OCI-LY7 (cell line): ENCODE data around the gene RETREG1. TPM values are rescaled to one million over a fixed set of nuclear protein-coding genes. Genes with fewer than 3 reads are reported as not detected.

Experiments
- BruUV-seq: library from RNA; stranded (reverse); fragments of 400-500 nt; replicated peaks from 2 replicates; lab custom pipeline; 2021; lab: Mats Ljungman, UMichigan
- CTCF ChIA-PET: fragments of 300-600 bp; sonication (Branson Sonifier 250); formaldehyde crosslinking; loops from one replicate; lab custom pipeline; 2022; ENCODE audit warnings: antibody characterized with exemption; ENCODE audit not compliant: unreplicated experiment; lab: Charles Lee
- POLR2A ChIA-PET: fragments of 300-600 bp; sonication (Branson Sonifier 250); formaldehyde crosslinking; loops from one replicate; lab custom pipeline; 2022; ENCODE audit warnings: antibody characterized with exemption; lab: Charles Lee
- DNase-seq: peaks from one replicate; pipeline ENCODE4 v3.0.0-alpha.2; 2015; ENCODE audit warnings: low spot score
- H2AFZ ChIP-seq: fragments of 200-600 bp; sonication (generic), shearing (Covaris generic); 2 replicates; pipeline ENCODE4 v1.6.1; 2014; ENCODE audit warnings: mild to moderate bottlenecking, antibody characterized with exemption, low read length, moderate library complexity
- H3K27ac ChIP-seq: fragments of 200-600 bp; sonication (generic); 2 replicates; pipeline ENCODE4 v1.5.1; 2014; ENCODE audit warnings: mixed run types, low read depth, mild to moderate bottlenecking, moderate library complexity, low read length, inconsistent platforms; ENCODE audit not compliant: poor library complexity, severe bottlenecking
- H3K36me3 ChIP-seq: fragments of 200-600 bp; sonication (generic); 2 replicates; pipeline ENCODE4 v1.6.1; 2014; ENCODE audit warnings: mild to moderate bottlenecking, antibody characterized with exemption, low read length, moderate library complexity, mixed read lengths; ENCODE audit not compliant: insufficient read depth
- H3K4me1 ChIP-seq: fragments of 200-600 bp; sonication (generic); 2 replicates; pipeline ENCODE4 v1.5.1; 2014; ENCODE audit warnings: mild to moderate bottlenecking, low read length; ENCODE audit not compliant: insufficient read depth, poor library complexity, severe bottlenecking
- H3K4me2 ChIP-seq: fragments of 200-600 bp; sonication (generic); 2 replicates; pipeline ENCODE4 v1.6.1; 2014; ENCODE audit warnings: mild to moderate bottlenecking, low read length
- H3K4me3 ChIP-seq: fragments of 200-600 bp; sonication (generic); 2 replicates; pipeline ENCODE4 v1.5.1; 2014; ENCODE audit warnings: mild to moderate bottlenecking, low read depth, low read length; ENCODE audit not compliant: poor library complexity, severe bottlenecking
- H3K79me2 ChIP-seq: fragments of 200-600 bp; sonication (generic); 2 replicates; pipeline ENCODE4 v1.6.1; 2016; ENCODE audit warnings: low read depth, mild to moderate bottlenecking, low read length, moderate library complexity, mixed read lengths; ENCODE audit not compliant: insufficient read depth
- H3K9me2 ChIP-seq: fragments of 200-600 bp; sonication (generic); 2 replicates; pipeline ENCODE4 v1.6.1; 2016; ENCODE audit warnings: mild to moderate bottlenecking, low read length, mixed read lengths; ENCODE audit not compliant: insufficient read depth
- H3K9me3 ChIP-seq: fragments of 200-600 bp; sonication (generic); 2 replicates; pipeline ENCODE4 v1.6.1; 2014; ENCODE audit warnings: mild to moderate bottlenecking, mixed run types, low read length, mixed read lengths
- H4K20me1 ChIP-seq: fragments of 200-600 bp; sonication (generic); 2 replicates; pipeline ENCODE4 v1.6.1; 2014; ENCODE audit warnings: mild to moderate bottlenecking, antibody characterized with exemption, low read length, moderate library complexity, mixed read lengths; ENCODE audit not compliant: insufficient read depth
- EZH2phosphoT487 ChIP-seq: fragments of 200-600 bp; sonication (generic); IDR thresholded peaks from 2 replicates; pipeline ENCODE4 v1.6.1; 2018; ENCODE audit warnings: low read depth, borderline replicate concordance, mild to moderate bottlenecking, mixed run types, antibody characterized with exemption, low read length, moderate library complexity, mixed read lengths
- intact Hi-C: fragments of 100-400 bp; cut with micrococcal nuclease; formaldehyde crosslinking; loops from one replicate; pipeline ENCODE4 v1.10.0; 2022; ENCODE audit not compliant: unreplicated experiment
- total RNA-seq, 2 experiments: library from RNA; depleted of rRNA in 1 of 2; stranded (reverse); fragments of >200 nt in 1 of 2; shearing (Covaris generic) in 1 of 2; gene quantifications; 2 replicates each; pipeline ENCODE4 v1.2.3, GENCODE V29; 2014 to 2022
- TF ChIP-seq, protein P1 (sequence below): fragments of 200-600 bp; sonication (generic); conservative IDR thresholded peaks from 2 replicates; pipeline ENCODE4 v1.5.1; 2014; ENCODE audit warnings: mild to moderate bottlenecking, antibody characterized with exemption, low read length, moderate library complexity, mixed read lengths

RETREG1 gene
- total RNA-seq, 2 experiments from 2014 or later, result 2.4 to 2.6 TPM

DNA sequence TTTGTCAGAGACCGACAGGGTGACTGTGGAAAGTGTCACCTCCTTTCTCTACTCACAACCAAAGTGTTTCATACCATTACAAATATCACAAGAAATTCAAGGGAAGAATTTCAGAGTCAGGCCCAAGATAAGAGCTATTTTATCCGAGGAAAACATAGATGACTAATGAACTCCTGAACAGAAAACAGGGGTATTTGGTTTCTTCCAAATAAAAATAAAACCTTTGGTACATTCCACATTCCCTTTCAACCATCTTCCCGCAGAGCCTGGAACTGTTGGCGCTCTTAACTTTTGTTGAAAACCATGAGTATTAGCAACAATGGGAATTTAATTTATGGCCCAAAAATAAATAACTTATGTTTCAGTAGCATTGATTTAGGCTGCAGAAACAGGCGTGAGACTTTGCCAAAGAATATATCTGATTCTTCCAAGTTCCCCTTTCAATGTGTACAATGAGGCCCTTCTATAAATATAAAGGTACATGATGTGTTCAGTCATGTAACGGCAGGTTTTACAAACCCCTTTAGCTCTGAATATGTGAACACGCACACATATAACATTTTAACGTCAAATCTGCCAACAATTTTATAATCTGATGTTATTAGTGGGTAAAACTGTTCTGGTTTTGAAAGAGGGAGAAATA is 69.5 kb downstream of the RETREG1 start:
- no TSS peak for BruUV-seq
- CTCF ChIA-PET, result no interaction called here
- POLR2A ChIA-PET, result interaction anchor here (0.5 to 0.9 kb wide), 3 partner anchors 13 to 116 kb away, joined by 3 to 4 read pairs (median 3); no protein-coding TSS in a partner anchor

DNA sequence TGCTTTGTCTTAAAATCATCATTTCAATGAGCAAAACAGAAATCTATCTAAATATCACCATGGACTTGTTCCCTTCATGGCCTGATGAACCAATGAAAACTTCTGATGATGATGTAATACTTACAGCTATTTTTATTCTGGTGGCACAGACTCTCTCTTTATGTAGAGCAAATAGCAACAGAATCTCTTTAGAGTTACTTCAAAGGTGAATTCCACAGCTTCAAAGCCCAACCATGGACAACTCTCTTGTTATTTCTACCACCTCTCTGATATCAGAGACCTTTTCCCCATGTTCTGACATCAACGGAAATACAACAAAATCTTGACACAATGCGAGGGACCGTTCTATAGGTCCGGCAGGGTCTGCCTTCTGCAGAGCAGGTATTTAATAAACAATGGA is 70.1 kb downstream of the RETREG1 start:
- intact Hi-C loops, result no loop called here
- Histone ChIP-seq H3K27ac (no peak overlapping the region), H3K4me1 (no peaks in the 10 kb centered on the region), H3K4me3 (no peak overlapping the region), H2AFZ (no peak overlapping the region), H3K9me3 (no peaks in the 10 kb centered on the region), H3K79me2 (no peaks in the 10 kb centered on the region), H3K4me2 (no peak overlapping the region), H4K20me1 (no peaks in the 10 kb centered on the region), H3K36me3 (no peaks in the 10 kb centered on the region), H3K9me2 (no peaks in the 10 kb centered on the region)
- ChIA-PET CTCF (no interaction called here), POLR2A (interaction anchor here (0.5 to 0.9 kb wide), 2 partner anchors 13 to 69 kb away, joined by 3 to 4 read pairs; no protein-coding TSS in a partner anchor)
- DNase-seq, result no peak
- TF ChIP-seq EZH2phosphoT487, result no peak
- TF ChIP-seq, protein P1, sequence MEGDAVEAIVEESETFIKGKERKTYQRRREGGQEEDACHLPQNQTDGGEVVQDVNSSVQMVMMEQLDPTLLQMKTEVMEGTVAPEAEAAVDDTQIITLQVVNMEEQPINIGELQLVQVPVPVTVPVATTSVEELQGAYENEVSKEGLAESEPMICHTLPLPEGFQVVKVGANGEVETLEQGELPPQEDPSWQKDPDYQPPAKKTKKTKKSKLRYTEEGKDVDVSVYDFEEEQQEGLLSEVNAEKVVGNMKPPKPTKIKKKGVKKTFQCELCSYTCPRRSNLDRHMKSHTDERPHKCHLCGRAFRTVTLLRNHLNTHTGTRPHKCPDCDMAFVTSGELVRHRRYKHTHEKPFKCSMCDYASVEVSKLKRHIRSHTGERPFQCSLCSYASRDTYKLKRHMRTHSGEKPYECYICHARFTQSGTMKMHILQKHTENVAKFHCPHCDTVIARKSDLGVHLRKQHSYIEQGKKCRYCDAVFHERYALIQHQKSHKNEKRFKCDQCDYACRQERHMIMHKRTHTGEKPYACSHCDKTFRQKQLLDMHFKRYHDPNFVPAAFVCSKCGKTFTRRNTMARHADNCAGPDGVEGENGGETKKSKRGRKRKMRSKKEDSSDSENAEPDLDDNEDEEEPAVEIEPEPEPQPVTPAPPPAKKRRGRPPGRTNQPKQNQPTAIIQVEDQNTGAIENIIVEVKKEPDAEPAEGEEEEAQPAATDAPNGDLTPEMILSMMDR, result no peak
- BruUV-seq, result no TSS peak

More for the DNA sequence above, 69.5 kb downstream of the RETREG1 start:
- TF ChIP-seq EZH2phosphoT487, result no peak
- TF ChIP-seq, protein P1, result no peak
- no peak overlapping the region for H3K4me2 ChIP-seq
- H3K9me3 ChIP-seq, result no peaks in the 10 kb centered on the region
- no peak overlapping the region for H3K4me3 ChIP-seq
- no peaks in the 10 kb centered on the region for H4K20me1 ChIP-seq
- no peaks in the 10 kb centered on the region for H3K79me2 ChIP-seq
- H2AFZ ChIP-seq, result no peak overlapping the region
- peaks cover under 1% of the 10 kb centered on the region for H3K4me1 ChIP-seq
- no peaks in the 10 kb centered on the region for H3K9me2 ChIP-seq
- H3K27ac ChIP-seq, result no peak overlapping the region
- H3K36me3 ChIP-seq, result no peaks in the 10 kb centered on the region
- no peak for DNase-seq
- intact Hi-C loops, result no loop called here
